Activated naive CD8-positive, alpha-beta T cell treated with anti-CD3 and anti-CD28 coated beads, Interleukin-2, amount 50 U/mL, for 24 hours (primary cell): ENCODE data around the gene GMNN.
A peak's percentile ranks its signal among the peaks of the same experiment; 100 is the strongest.

Source experiments
- ATAC-seq: fragments of 150-1000 bp; cut with Tn5 transposase; one replicate; pipeline ENCODE4 v1.10.0; 2021
- DNase-seq: peaks from one replicate; pipeline ENCODE4 v3.0.0; 2021
- H3K27ac Mint-ChIP-seq: one replicate; pipeline ENCODE4 v1.8.0; 2021; ENCODE audit warnings: mild to moderate bottlenecking, mixed read lengths
- H3K27me3 Mint-ChIP-seq: one replicate; pipeline ENCODE4 v1.8.0; 2021; ENCODE audit warnings: mixed read lengths
- H3K36me3 Mint-ChIP-seq: one replicate; pipeline ENCODE4 v1.8.0; 2021; ENCODE audit warnings: low read depth, mixed read lengths
- H3K4me1 Mint-ChIP-seq: one replicate; pipeline ENCODE4 v1.8.0; 2021; ENCODE audit warnings: mixed read lengths
- H3K4me3 Mint-ChIP-seq: one replicate; pipeline ENCODE4 v1.8.0; 2021; ENCODE audit warnings: mild to moderate bottlenecking, moderate library complexity, mixed read lengths
- H3K9me3 Mint-ChIP-seq: one replicate; pipeline ENCODE4 v1.8.0; 2021; ENCODE audit warnings: mixed read lengths

GMNN gene

DNA sequence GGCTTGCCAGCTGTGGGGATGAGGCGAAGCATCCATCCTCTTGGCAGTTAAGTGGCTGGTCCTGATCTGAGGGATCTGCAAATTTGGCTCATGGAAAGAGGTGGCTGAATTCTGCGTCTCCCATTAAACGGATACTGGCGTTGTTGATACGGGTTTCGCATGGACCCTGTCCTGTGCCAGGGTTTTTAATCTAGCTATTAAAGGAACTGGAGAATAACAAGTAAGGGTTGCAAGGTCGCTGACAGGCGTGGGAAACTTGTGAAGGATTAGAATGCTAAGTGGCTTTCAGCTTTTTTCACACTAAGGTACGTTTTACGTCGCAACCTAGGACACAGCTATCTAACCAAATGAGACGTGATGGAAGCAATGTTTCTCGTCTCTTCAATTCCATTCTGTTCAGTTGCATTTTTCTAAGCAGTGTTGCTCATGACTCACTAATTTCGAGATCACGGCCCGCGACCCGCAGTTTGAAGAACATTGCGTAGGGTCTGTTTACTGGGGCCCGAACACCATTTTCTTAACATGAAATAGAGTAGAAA, 852 bp downstream of the GMNN start:
- no peaks in the 10 kb centered on the region for H3K27me3 Mint-ChIP-seq
- DNase-seq (peak; percentile 24), ATAC-seq (no peak)
- peak overlapping the region; percentile 97 for H3K4me3 Mint-ChIP-seq
- H3K36me3 Mint-ChIP-seq: peaks cover 39% of the 10 kb centered on the region
- peak overlapping the region; percentile 99 for H3K27ac Mint-ChIP-seq
- no peaks in the 10 kb centered on the region for H3K9me3 Mint-ChIP-seq
- H3K4me1 Mint-ChIP-seq: peaks cover 37% of the 10 kb centered on the region

DNA sequence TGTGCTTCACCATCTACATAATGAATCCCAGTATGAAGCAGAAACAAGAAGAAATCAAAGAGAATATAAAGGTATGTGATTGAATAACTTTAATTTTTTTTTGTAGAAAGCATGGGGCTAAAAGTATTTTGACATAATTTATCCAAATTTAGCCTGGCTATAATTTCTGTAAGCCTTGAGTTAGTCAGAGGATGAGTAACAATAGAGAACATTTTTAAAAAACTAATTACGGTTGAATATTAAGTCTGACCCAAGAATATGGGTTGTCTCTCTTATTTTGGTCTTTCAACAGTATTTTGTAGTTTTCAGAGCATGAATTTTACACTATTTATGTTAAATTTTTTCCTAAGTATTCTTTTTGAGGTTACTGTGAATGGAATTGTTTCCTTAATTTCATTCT, 2.5 kb downstream of the GMNN start:
- H3K9me3 Mint-ChIP-seq: no peaks in the 10 kb centered on the region
- peaks cover 54% of the 10 kb centered on the region for H3K36me3 Mint-ChIP-seq
- H3K27me3 Mint-ChIP-seq: no peaks in the 10 kb centered on the region
- no peak overlapping the region for H3K27ac Mint-ChIP-seq
- DNase-seq (no peak), ATAC-seq (no peak)
- H3K4me1 Mint-ChIP-seq: peaks cover 37% of the 10 kb centered on the region
- H3K4me3 Mint-ChIP-seq: peak overlapping the region; percentile 97

DNA sequence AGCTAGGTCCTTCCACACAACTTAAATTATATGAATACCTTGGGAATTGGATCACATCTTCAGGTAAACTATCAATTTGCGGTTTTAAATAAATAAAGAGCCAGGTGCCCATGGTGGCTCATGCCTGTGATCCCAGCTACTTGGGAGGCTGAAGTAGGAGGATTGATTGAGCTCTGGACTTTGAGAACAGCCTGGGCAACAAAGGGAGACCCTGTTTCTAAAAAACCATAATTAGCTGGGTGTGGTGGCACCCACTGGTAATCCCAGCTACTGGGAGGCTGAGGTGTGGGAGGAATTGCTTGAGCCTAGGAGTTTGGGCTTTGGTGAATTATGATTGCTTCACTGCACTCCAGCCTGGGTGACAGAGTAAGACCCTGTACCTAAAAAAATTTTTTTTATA, 3.4 kb downstream of the GMNN start:
- DNase-seq (no peak), ATAC-seq (no peak)
- peaks cover 37% of the 10 kb centered on the region for H3K4me1 Mint-ChIP-seq
- H3K27me3 Mint-ChIP-seq: no peaks in the 10 kb centered on the region
- H3K4me3 Mint-ChIP-seq: peak overlapping the region; percentile 97
- peaks cover 63% of the 10 kb centered on the region for H3K36me3 Mint-ChIP-seq
- no peaks in the 10 kb centered on the region for H3K9me3 Mint-ChIP-seq
- no peak overlapping the region for H3K27ac Mint-ChIP-seq

DNA sequence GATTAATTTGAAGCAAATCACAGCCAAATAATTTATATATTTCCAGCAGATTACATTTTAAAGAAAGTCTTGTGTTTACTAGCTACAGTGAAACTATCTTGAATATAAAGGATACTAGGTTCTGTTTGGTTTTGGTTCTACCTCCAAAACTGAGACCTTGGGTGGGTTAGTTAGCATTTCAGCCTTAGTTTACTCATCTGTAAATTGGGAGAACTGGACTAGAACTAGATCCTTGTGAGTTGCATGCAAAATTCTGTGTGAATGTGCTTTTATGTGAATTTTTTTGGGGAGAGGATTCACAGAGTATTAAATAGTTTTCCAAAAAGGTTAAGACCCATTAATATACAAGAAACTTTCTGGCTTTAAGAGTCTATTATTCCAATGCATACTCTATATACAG, 4.1 kb downstream of the GMNN start:
- no peak overlapping the region for H3K27ac Mint-ChIP-seq
- H3K36me3 Mint-ChIP-seq: peaks cover 68% of the 10 kb centered on the region

DNA sequence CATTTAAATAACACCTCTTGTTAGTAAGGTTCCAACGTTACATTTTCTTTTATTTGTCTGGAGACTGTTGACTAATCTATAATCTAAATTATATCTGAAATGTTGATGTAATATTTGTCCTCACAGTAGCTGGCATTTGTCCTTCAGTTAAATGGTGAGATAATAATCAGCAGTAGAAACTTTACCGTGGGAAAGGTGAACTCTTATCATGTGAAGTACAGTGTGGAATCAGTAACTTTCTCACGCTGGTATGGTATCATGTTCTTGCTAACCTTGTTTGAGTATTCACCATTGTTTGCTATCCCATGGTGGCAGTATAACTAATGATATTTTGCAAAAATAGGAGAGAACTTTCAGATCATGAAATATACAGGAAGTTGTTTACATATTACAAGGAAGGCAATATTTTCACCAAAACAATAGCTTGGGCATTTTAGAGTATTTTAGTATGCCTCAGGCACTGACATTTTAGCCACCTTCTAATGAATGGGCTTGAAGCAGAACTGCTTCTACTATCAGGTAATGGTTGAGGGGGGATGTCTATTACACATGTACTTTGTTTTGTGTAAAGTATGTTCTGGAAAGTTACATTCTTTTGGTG, 4.8 kb downstream of the GMNN start:
- H3K4me3 Mint-ChIP-seq: no peak overlapping the region
- no peaks in the 10 kb centered on the region for H3K27me3 Mint-ChIP-seq
- ATAC-seq (no peak), DNase-seq (no peak)
- no peaks in the 10 kb centered on the region for H3K9me3 Mint-ChIP-seq
- H3K36me3 Mint-ChIP-seq: peaks cover 73% of the 10 kb centered on the region
- H3K27ac Mint-ChIP-seq: no peak overlapping the region
- peaks cover 33% of the 10 kb centered on the region for H3K4me1 Mint-ChIP-seq

More for the DNA sequence above, 4.1 kb downstream of the GMNN start:
- peaks cover 36% of the 10 kb centered on the region for H3K4me1 Mint-ChIP-seq
- H3K9me3 Mint-ChIP-seq: no peaks in the 10 kb centered on the region
- no peak for ATAC-seq
- no peak for DNase-seq
- no peak overlapping the region for H3K4me3 Mint-ChIP-seq
- H3K27me3 Mint-ChIP-seq: no peaks in the 10 kb centered on the region

DNA sequence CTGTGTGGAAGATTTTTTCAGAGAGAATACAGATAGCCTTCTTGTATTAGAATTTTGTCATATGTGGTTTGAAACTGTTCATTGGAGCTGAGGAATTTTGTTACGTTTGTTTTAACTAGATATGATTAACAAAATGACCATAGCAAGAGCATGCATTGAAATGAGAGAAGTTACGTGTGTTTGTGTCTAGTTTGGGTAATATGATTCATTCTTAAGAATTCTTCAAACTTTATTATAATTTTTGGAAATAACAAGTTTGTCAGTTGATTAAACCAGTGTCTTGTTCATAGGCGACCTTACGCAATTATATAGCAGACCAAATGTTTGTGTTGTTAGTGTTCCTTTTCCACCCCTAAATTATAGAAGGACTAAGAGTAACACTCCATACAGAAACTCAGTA, 5.5 kb downstream of the GMNN start:
- H3K9me3 Mint-ChIP-seq: no peaks in the 10 kb centered on the region
- peaks cover 80% of the 10 kb centered on the region for H3K36me3 Mint-ChIP-seq
- H3K27me3 Mint-ChIP-seq: no peaks in the 10 kb centered on the region
- H3K4me3 Mint-ChIP-seq: no peak overlapping the region
- no peak overlapping the region for H3K27ac Mint-ChIP-seq
- DNase-seq: no peak
- ATAC-seq: no peak
- H3K4me1 Mint-ChIP-seq: peaks cover 31% of the 10 kb centered on the region

DNA sequence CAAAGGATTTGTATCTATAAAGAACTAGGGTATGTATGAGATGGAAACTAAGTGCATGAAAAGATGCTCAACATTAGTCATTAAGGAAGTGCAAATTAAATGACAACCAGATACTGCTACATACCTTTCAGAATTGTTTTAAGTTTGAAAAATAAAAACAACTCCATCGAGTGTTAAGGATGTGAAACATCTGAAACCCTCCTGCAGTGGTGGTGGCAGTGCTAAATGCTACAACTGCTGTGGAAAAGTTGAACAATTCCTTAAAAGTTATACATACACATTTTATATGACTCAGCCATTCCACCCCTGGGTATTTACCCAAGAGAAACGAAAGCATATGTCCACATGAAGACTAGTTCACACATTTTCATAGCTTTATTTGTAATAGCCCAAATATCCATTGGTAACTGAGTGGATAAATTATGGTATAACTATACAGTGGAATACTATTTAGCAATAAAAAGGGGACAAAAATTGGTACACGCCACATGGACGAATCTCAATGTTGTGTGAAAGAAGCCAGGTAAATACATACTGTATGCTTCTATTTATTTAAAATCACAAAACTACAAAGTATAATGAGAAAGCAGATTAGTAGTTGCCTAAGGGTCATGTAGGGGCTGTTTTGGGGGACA, 13.4 kb downstream of the GMNN start:
- H3K4me1 Mint-ChIP-seq: peaks cover 26% of the 10 kb centered on the region
- peak overlapping the region; percentile 87 for H3K27ac Mint-ChIP-seq
- no peaks in the 10 kb centered on the region for H3K9me3 Mint-ChIP-seq
- H3K4me3 Mint-ChIP-seq: no peak overlapping the region
- ATAC-seq: peak; percentile 93
- H3K27me3 Mint-ChIP-seq: no peaks in the 10 kb centered on the region
- no peak for DNase-seq
- H3K36me3 Mint-ChIP-seq: peaks cover 53% of the 10 kb centered on the region

DNA sequence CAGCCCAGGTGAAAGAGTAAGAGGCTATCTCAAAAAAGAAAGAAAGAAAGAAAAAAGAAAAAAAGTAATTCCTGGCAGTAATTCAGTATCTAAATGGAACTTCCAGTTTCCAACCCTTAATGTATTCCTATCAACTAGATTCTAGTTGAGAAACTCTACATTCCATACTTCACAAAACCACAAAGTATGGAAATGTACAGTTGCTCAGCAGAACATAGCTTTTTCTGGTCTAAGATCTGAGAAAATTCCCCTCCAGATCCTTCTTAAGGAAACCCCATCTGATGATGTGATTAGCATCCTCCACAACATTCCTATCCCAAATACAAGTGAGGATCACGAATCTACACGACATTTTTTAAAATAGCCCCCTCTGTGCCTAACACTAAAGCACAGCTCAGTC, 20.4 kb downstream of the GMNN start:
- DNase-seq (no peak), ATAC-seq (no peak)
- peaks cover 3% of the 10 kb centered on the region for H3K36me3 Mint-ChIP-seq
- no peaks in the 10 kb centered on the region for H3K27me3 Mint-ChIP-seq
- no peak overlapping the region for H3K27ac Mint-ChIP-seq
- H3K4me1 Mint-ChIP-seq: peaks cover 21% of the 10 kb centered on the region
- H3K9me3 Mint-ChIP-seq: no peaks in the 10 kb centered on the region
- H3K4me3 Mint-ChIP-seq: no peak overlapping the region

DNA sequence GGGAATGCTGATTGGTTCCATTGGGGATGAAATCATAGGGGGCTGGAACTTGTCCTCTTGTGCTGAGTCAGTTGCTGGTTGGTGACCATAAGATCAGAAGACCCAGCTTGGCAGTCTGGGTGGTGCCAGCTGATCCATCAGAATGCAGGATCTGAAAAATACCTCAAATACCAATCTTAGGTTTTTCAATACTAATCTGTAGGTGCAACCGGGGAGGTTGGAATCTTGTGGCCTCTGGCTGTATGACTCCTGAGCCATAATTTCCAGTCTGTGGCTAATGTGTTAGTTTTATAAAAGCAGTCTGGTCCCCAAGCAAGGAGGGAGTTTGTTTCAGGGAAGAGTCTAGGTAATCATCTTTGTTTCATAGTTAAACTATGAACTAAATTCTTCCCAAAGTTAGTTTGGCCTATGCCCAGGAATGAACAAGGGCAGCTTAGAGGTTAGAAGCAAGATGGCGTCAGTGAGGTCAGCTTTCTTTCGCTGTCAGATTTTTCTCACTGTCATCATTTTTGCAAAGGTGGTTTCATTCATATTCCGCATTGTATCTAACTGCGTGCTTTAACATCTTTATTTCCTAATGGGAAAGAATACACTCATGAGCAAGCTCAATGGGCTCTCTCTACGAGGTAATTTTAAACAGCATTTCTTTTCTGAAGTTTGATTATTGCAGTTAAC, 22.0 kb downstream of the GMNN start:
- DNase-seq: peak; percentile 25

DNA sequence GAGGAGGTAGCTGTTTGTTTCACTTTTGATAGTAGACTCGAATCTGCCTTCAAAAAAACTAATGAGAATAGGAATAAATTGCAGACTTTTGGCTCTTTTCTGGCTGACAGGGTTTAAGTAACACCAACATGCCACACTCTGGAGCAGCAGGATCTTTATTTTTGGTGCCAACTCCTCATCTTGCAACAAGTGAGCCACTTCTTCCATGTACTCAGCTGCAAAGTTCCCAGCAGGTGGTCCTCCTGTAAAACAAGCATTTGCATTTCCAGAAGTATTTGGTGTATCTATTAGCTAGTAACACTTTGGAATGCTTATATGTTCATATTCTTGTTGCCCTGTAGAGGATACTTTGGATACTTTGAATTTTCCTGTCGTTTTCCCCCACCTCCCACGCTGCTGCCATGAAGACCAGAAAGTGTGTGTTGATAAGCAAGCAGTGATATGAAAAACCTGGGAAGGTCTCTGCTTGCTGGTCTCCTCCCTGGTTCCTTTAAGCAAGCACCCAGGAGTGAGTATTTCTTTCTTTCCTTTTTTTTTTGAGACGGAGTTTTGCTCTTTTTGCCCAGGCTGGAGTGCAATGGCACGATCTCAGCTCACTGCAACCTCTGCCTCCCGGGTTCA, 23.0 kb downstream of the GMNN start:
- Mint-ChIP-seq H3K36me3 (peaks cover 4% of the 10 kb centered on the region), H3K27ac (no peak overlapping the region), H3K4me3 (no peak overlapping the region), H3K27me3 (no peaks in the 10 kb centered on the region), H3K4me1 (peaks cover 21% of the 10 kb centered on the region), H3K9me3 (no peaks in the 10 kb centered on the region)
- no peak for ATAC-seq
- no peak for DNase-seq

More for the DNA sequence above, 22.0 kb downstream of the GMNN start:
- H3K4me1 Mint-ChIP-seq: peaks cover 21% of the 10 kb centered on the region
- ATAC-seq: peak; percentile 81
- peak overlapping the region; percentile 41 for H3K4me3 Mint-ChIP-seq
- H3K9me3 Mint-ChIP-seq: no peaks in the 10 kb centered on the region
- H3K27me3 Mint-ChIP-seq: no peaks in the 10 kb centered on the region
- H3K36me3 Mint-ChIP-seq: peaks cover 4% of the 10 kb centered on the region
- peak overlapping the region; percentile 77 for H3K27ac Mint-ChIP-seq

DNA sequence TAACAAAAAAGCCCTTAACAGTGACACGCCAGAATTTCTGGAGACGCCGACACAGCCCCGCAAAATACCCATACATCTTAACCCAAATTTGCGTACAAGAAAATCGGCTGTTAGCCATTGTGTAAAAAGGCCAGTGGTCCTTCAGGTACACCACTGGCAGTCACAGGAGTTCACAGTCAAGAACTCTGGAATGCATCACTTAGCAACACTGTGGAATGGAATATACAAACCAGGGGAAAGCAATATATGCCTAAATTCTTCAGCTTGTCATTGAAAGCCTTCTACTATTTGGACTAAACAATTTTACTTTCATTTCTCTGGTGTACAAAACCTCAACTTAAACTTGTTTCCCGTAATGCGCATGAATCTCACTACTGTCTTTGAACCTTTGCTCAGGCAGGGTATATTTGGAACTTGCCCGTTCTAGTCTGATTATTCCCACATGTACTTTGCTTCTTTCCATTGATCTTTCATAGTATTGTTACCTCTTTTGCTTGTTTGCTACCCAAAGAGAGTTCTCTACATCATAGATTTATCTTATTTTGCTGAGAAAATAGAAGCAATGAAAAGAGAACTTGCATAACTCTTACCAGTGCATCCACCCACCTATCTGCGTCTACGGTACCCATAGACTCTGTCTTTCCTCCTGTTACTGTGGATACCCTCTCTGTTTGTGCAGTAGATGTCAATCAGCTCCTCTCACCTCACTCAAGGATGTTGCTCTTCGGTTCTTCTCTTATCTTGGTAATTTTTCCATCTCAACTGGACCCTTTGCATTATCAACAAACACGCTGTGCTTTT, 24.2 kb downstream of the GMNN start, which contains the start of gene ARMH2:
Gene ARMH2 (minus strand): TSS at position 178 of the 801 bp plus-strand sequence. CDS start 60 bp downstream, at position 118.
- H3K27me3 Mint-ChIP-seq: no peaks in the 10 kb centered on the region
- no peak for ATAC-seq
- H3K36me3 Mint-ChIP-seq: peaks cover 7% of the 10 kb centered on the region
- no peaks in the 10 kb centered on the region for H3K9me3 Mint-ChIP-seq
- H3K4me3 Mint-ChIP-seq: no peak within 1 kb of the TSS
- H3K27ac Mint-ChIP-seq: no peak within 1 kb of the TSS
- H3K4me1 Mint-ChIP-seq: peaks cover 21% of the 10 kb centered on the region
- DNase-seq: no peak

DNA sequence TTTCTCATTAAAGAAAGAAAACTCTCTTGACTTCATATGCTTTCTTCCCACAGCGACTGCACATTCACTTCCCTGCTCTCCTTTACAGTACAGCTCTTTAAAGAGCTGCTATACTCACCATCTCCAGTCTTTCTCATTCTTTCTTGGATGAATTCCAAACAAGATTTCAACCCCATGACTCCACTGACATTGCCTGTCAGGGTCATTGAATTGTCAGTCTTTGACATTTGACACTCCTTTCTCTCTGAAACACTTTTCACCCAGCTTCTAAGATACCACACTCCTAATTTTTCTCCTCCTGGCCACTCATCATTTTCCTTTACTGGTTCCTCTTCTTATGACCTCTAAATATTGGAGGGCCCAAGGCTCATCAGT, 24.8 kb downstream of the GMNN start:
- H3K36me3 Mint-ChIP-seq: peaks cover 7% of the 10 kb centered on the region
- no peak overlapping the region for H3K27ac Mint-ChIP-seq

DNA sequence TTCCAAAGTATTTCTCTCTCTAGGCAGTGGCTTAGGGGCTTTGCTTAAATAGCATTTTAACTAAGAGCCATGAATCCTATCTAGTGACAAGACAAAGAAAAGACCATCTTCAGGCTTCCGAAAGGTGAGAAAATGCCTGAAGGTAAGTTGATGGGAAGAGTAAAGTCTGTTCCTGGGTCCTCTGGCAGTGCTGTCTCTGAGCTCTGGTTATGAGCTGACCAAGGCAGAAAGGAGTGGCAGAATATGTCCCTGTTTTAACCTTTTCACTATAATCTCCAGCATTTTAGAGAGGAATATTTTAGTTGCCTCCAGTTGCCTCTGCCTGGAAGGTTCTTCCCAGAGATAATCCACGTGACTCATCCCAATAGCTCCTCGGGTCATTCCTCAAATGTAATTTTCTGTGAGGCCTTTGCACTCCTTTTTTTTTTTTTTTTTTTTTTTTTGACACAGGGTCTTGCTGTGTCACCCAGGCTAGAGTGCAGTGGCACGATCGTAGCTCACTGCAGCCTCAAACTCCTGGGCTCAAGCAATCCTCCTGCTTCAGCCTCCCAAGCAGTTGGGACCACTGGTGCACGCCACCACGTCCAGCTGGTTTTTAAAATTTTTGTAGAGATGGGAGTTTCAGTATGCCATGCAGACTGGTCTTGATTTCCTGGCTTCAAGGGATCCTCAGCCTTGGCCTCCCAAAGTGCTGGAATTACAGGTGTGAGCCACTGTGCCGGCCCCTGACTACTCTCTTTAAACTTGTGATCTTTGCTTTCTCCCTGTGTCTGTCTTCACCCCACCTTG, 27.7 kb downstream of the GMNN start:
- H3K27me3 Mint-ChIP-seq: no peaks in the 10 kb centered on the region

More for the DNA sequence above, 24.8 kb downstream of the GMNN start:
- no peaks in the 10 kb centered on the region for H3K27me3 Mint-ChIP-seq
- no peaks in the 10 kb centered on the region for H3K9me3 Mint-ChIP-seq
- ATAC-seq: no peak
- peaks cover 21% of the 10 kb centered on the region for H3K4me1 Mint-ChIP-seq
- DNase-seq: no peak
- no peak overlapping the region for H3K4me3 Mint-ChIP-seq

More for the DNA sequence above, 27.7 kb downstream of the GMNN start:
- peak overlapping the region; percentile 37 for H3K27ac Mint-ChIP-seq
- no peak overlapping the region for H3K4me3 Mint-ChIP-seq
- DNase-seq: no peak
- peaks cover 4% of the 10 kb centered on the region for H3K36me3 Mint-ChIP-seq
- H3K4me1 Mint-ChIP-seq: peaks cover 8% of the 10 kb centered on the region
- H3K9me3 Mint-ChIP-seq: no peaks in the 10 kb centered on the region
- no peak for ATAC-seq
